ENCODE results near the gene P2RY14. TPM values are rescaled to one million over a fixed set of nuclear protein-coding genes. Genes with fewer than 3 reads are reported as not detected.

P2RY14 gene
- total RNA-seq, 4 donors from 2014 or later = 2.2 to 12.8 (median 6.4) TPM

DNA sequence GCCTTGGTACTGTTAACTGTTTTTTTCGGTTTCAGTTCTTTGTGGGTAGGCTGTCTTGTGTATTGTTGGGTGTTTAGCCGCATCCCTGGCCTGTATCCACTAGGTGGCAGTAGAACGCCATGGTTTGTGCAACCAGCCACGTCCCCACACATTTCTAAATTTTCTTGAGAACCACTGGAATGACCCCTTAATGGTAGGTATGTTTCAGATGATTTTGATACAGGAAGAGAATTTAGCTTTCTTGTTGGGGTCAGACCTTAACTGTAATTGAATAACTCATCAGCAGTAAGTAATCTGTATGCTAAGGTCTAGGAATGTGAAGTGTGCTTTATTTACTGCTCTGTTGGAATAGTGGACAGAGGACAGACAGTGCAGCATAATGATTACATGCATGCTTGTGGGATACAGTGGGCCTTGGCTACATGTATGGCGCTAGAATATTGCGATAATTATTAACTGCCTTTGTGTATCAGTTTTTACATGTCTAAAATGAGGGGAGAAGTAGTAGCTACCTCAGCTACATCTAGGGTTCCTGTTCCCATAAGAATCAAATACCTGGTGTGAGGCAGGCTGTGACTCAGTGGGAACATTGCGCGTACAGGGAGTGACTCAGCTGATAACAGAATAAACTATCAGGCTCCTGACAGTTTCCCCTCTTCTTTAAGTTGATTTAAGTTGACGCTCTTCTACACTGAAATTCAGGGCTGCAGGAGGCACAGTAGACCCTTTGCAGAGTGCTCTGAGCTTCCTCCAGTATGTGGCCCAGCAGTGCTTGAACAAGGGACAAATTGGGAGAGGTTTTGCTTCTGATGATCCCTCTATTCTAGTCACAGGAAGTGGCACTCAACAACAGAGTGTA is 50.3 kb downstream of the P2RY14 start:
- ATAC-seq (ENCODE audit: low FRiP score) = peak; percentile 81
- DNase-seq (ENCODE audit: low spot score) = peak; percentile 69
- TF ChIP-seq, protein P1, sequence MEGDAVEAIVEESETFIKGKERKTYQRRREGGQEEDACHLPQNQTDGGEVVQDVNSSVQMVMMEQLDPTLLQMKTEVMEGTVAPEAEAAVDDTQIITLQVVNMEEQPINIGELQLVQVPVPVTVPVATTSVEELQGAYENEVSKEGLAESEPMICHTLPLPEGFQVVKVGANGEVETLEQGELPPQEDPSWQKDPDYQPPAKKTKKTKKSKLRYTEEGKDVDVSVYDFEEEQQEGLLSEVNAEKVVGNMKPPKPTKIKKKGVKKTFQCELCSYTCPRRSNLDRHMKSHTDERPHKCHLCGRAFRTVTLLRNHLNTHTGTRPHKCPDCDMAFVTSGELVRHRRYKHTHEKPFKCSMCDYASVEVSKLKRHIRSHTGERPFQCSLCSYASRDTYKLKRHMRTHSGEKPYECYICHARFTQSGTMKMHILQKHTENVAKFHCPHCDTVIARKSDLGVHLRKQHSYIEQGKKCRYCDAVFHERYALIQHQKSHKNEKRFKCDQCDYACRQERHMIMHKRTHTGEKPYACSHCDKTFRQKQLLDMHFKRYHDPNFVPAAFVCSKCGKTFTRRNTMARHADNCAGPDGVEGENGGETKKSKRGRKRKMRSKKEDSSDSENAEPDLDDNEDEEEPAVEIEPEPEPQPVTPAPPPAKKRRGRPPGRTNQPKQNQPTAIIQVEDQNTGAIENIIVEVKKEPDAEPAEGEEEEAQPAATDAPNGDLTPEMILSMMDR (IDR thresholded peaks at IDR 0.05) = peak in 2 of 3 donors; percentile 53 to 75

DNA sequence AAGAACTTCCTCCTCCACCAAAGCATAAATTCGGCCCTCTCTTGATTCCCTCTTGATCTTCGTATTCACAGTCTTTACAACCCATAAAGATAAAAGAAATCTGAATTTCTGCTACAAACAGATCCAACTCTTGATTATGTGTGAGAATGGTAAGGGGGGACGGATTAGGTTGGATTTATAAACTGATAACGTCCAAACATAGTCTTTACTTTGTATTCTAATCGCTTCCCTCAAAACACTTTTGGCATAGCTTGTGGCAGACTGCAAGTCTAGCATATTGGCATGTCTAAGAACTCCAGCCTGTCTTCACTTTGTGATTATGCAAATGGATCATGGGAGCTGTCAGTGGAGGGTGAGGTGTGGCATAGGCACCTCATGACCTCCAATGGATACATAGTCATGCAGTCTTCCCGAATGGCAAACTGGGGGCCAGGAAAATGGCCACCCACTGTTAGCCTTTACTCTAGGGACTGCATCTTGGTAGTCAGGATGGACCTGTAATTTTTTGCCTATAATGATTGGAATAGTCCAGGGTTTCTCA is 51.0 kb downstream of the P2RY14 start:
- DNase-seq (ENCODE audit: low spot score) = no peak
- TF ChIP-seq, protein P1 (IDR thresholded peaks at IDR 0.05) = no peak
- ATAC-seq (ENCODE audit: low FRiP score) = peak; percentile 13

DNA sequence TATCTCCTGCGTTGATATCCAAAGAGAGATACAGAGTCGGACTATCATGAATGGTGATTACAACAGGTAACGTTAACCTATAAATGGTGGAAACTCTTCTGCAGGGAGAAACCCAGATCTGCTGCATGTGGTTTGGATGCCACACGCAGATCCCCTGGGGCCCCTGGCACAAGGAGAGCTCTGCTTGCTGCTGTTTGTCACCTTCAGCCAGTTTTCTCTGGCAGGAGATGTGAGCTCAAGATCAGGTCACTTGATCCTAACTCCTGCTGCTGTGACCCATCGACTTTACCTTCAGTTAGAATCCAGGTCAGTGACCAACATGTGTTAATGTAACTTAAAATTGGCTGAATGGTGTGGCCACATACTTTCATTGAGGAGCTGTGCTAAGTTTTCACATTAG is 51.5 kb downstream of the P2RY14 start:
- no peak for ATAC-seq (ENCODE audit: low FRiP score)
- no peak for DNase-seq (ENCODE audit: low spot score)
- TF ChIP-seq, protein P1 (IDR thresholded peaks at IDR 0.05) = no peak

DNA sequence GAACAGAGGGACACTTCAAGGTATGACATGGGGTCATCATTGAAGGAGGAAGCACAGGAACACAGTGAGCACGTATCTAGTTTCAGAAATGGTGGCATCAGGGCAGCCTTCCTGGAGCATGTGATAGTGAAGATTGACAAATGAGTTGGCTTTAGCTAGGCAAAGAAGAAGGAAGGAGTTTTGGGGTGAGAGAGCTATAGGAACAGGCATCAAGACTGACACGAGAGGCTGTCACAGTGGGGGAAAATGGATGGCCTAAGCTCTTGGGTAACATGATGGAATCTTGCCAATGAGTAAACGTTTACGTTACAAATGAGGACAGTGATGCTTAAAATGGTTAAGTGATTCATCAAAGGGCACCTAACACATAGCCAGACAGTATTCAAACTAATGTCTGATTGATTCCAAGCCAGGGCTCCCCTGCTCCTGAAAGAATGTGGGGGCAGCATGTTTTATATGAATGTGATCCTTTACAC is 52.2 kb downstream of the P2RY14 start:
- ATAC-seq (ENCODE audit: low FRiP score) (peak; percentile 57), DNase-seq (ENCODE audit: low spot score) (no peak)
- TF ChIP-seq, protein P1 (IDR thresholded peaks at IDR 0.05) = no peak

DNA sequence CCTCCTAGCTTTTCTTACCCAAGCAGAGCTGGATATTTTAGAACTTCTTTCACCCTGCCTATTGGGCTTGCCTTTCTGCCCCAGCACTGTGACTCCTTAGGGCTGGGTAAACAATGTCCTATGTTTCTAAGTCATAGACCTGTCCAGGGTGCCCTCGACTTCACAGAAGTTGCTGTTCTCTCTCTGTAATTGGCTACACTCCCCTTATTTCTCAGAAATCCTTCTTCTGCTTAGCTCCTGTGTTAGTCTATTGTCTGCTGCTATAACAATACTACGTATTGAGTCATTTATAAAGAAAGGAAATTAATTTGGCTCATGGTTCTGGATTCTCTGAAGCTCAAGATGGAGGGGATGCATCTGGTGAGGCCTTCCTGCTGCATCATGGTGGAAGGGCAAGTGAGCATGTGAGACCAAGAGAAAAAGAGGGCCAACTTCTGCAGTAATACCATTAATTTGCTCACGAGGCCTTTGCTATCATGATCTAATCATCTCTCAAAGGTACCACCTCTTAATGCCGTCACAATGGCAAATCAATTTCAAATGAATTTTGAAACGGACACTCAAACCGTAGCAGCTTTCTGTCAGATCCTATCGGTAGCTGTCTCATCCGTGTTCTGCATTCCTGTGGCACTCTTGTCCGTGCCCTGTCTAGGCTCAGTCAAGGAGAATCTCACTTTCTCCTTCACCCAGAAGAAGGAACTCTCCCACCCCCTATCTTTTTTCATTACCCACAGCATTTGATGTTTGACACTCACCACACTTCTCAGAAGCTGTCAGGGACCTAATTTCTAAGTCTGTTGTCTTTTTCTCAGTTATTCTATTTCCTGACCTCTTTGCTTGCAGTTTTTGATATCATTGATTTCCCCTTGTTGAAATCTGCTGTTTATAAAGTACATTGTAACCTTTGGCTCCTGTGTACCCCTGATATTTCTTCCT is 53.0 kb downstream of the P2RY14 start:
- DNase-seq (ENCODE audit: low spot score) (no peak), ATAC-seq (ENCODE audit: low FRiP score) (no peak)
- TF ChIP-seq, protein P1 (IDR thresholded peaks at IDR 0.05) = no peak

DNA sequence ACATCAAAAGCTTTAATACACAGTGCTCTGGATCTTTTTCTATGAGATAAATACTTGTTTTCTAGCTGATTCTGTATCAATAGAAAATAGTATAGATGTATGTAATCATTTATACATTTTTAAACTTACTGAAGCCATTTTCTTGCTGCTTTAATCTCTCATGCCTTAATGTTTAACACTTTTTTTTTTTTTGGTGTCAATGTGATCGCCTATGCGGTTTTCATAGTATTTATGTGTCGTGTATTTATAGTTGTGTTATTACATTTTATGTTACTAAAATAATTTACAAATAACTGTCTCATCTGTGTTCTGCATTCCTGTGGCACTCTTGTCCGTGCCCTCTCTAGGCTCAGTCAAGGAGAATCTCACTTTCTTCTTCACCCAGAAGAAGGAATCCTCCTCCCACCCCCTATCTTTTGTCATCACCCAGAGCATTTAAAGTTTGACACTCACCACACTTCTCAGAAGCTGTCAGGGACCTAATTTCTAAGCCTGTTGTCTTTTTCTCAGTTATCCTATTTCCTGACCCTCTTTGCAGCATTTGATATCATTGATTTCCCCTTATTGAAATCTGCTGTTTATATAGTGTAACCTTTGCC is 54.0 kb downstream of the P2RY14 start:
- DNase-seq (ENCODE audit: low spot score) (no peak), ATAC-seq (ENCODE audit: low FRiP score) (no peak)
- TF ChIP-seq, protein P1 (IDR thresholded peaks at IDR 0.05) = no peak

Data from omental fat pad (tissue), 4 donors.